GM21447 (cell line): ENCODE measurements around the gene PIGL.

Experiments used
- ATAC-seq: cut with Tn5 transposase; IDR thresholded peaks from one replicate; pipeline ENCODE4 v1.9.1; 2021; ENCODE audit not compliant: unreplicated experiment

PIGL gene

DNA sequence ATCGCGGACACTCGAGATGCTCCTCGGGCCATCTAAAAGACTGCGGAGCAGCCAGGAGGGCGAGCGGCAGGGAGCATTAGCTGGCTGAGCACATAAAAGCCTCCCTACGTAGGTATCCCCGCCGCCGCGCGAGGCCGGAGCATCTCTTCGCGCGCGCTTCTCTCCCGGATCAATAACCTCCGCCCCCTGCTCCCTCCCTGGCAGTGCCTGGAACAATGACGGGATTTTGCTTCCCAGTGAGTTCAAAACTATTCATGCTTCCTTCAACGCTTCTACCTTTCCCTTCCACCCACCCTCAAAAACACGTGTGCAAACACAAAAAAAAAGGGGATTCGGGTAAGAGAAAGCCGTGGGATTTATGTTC lies 135.3 kb downstream of the PIGL start:
- ATAC-seq: no peak

DNA sequence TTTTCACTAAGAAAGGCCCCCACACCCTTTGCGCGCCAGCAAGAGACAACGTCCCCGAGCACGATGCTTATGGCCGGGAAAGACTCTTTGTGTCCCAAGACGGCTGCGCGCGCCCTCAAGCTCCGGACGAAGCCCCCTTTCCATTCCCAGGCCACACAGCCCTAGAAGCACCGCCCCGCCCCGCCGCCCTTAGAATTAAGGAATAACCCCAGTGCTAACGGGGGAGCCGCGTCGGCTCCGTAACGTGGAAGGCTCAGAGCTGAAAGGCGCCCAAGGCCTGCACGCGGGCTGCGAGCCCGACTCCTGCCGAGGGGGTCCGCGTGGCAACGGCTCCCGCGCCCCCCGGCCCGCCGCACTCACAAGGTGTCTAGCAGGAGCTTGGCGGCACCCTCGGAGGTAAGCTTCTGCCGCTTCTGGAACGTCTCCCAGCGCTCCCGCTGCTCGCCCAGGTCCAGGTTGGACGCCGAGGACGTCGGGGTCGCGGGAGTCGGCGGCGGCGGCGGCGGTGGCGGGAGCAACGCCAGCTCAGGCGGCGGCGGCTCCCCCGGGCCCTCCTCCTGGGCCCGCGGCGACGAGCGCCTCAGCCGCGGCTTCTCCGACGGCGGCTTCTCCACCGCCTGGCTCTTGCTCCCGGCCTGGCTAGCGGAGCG lies 135.8 kb downstream of the PIGL start:
- ATAC-seq: peak; percentile 46

DNA sequence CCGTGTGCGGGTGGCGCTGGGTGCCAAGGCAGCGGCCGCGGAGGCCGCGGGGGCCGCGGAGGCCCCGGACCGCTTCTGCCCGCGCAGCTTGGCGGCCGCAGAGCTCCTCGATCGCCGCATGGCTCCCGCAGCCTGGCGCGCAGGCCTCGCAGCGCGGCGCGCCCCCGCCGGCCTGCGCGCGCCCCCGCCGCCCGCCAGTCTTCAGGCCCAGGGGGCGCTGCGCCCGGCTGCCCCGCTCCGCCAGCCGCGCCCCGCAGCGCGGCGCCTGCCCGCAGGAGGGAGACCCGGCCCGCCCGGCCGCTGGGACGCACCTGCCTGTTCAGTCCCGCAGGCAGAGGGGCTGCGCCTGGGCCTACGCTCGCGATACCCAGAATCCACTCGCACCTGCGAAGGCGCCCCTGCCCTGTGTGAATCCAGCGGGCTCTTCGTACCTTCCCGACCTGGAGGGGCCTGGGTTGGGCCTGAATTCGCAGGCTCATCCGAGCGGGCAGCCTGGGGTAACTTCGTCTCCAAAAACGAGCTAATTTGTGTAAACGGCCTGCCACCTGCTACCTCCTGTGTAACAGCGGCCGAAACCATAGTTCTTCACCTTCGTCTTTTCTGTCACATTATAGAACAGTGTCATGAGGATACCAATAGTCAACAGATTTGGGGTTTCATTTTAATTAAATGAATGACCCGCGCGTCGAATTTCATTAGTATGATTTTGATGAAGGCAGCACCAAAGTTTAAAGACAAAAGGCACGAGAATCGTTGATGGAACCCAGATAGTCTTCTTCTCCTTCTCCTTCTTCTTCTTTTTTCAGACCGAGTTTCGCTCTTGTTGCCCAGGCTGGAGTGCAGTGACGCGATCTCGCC lies 136.5 kb downstream of the PIGL start, which contains the start of gene CENPV:
TSS of gene CENPV (minus strand) at position 153 of the 858 bp plus-strand sequence. CDS start at position 120, 33 bp downstream.
- peak; percentile 50 for ATAC-seq

DNA sequence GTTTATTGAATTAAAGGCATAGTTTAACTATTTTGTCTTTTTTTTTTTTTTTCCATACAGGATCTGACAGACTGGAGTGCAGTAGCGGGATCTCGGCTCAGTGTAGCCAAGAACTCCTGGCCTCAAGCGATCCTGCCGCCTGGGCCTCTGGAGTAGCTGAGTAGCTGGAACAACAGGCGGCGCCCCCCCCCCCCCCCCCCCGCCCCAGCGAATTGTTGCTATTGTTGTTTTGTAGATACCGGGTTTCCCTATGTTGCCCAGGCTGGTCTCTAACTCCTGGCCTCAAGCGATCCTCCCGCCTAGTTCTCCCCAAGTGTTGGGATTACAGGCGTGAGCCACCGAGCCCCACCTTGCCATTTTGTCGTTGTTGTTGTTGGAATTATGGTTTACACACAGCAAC lies 137.6 kb downstream of the PIGL start:
- no peak for ATAC-seq

DNA sequence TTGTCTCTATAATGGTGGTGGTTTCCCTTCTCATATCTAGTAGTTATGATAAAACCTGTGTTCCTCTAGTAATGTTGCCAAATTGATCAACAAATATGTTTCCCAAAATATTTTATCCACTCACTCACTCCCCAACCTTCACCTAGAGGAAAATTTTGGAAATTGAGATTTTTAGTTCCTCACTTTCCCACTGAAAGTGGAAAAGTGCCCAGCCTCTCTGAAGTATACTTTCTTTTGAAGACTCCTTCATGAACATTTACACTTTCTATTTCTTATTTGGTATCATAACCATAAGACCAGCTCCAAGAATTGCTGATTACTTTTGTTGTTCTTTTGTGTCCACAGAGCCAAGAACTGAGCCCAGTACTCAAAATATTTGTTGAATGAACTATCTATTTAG lies 141.4 kb downstream of the PIGL start:
- ATAC-seq: no peak

DNA sequence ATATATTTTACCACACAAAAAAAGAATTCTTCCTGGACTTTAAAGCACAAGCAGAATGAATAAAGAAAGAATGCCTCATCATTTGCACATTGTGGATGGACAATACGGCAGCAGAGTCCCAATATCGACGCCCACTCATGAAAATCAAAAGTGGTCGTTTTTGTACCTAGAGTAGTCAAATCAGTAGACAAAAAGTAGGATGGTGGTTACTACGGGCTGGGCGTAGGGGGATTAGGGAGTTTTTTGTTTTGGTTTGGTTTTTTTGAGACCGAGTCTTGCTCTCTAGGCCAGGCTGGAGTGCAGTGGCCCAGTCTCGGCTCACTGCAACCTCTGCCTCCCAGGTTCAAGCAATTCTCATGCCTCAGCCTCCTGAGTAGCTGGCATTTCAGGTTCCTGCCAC lies 144.9 kb downstream of the PIGL start:
- no peak for ATAC-seq

DNA sequence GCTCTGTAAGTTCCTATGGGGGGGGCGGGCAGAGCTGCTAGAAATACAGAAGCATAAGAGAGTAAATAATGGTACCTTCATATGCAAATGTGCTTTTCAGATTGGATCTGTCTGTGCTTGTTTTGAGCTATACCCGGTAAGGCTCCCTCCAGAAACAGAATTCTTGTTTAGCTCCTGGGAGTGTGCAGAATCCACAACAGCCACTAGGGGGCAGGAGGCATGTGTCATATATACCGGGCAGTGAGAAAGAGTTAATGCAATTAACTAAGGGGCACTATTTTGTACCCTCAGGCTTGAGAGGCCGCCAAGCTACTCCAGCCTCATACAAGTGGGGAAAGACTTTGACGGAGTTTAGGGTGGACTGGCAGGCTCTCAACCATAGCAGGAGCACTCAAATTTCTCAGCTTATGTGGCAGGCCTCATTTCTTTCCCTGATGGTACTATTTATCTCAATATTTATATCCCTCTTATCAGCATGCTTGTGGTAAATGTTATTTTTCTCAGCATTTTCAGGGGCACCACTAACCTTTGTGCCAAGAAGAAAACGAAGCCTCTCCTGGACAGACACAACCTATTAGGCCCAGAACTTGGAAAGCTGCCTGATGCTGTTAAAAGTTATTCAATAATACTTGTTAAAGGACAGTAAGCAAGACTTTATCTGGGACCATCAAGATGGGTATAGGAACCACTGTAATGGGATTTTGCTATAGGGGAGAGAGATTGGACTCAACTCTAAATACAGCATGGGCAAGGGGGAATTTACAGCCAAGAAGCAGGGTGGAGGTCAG lies 146.9 kb downstream of the PIGL start:
- ATAC-seq: no peak

DNA sequence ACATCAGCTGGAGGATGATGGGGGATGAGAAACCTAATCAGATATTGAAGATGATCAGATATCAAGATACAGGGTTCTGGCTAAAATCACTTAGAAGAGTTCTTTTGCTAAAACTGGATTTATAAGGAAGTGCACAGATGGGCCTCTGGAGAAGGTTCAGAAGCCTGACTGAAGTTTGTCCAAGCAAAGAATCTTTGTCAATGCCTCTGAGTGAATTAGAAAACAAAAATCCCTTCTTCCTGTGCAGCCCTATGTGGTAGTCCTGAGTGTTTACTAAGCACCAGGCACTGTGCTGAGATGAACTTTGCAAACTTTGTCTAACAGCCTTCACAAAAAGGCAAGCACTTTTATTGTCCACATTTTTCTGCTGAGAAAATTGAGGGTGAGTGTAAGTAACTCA lies 147.6 kb downstream of the PIGL start:
- no peak for ATAC-seq

DNA sequence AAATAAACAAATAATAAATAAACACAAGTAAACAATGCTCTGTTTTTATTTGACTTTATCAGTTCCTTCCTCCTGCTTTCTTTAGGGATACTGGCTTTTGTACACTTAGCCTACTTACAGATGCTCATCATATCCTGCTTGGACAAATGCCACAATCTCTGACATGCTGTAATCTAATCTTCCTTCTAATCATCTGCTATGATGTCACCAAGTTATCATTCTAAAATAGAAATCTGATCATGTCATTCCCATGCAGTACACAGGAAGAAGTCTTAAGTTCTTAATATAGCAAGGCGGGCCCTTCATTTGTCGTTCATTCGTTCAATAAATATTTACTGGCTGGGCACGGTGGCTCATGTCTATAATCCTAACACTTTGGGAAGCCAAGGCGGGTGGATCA lies 154.7 kb downstream of the PIGL start:
- no peak for ATAC-seq

DNA sequence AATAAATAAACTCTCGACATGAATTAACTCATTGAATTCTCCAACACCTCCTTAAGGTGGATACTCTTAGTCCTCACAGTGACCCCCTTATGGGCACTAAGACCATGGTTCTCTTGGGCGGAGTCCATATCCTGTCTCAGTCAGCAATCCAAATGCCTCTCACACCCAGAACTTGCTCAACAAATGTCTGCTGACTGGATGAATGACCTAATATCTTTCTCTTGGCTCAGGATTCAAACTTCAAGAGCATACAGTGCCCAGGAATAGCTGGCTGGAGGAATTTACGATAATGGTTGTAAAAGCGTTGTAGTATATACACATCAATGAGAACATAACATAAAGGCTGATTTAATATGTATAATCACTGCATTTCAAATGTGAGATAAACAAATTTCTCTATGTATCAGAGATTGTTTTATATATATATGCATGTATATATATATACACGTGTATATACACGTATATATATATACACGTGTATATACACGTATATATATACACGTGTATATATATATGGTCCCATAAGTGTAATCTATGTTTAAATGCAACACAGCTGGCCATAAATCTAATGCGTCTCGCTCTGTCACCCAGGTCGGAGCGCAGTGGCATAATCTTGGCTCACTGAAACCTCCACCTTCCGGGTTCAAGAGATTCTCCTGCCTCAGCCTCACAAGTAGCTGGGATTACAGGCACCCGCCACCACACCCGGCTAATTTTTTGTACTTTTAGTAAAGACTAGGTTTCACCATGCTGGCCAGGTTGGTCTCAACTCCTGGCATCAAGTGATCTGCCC lies 157.3 kb downstream of the PIGL start:
- no peak for ATAC-seq
